Thyroid gland (tissue), 4 donors: ENCODE measurements around the gene PHYKPL. TPM values are rescaled to one million over a fixed set of nuclear protein-coding genes. Genes with fewer than 3 reads are reported as not detected.

Experiments
- DNase-seq, 2 donors: peaks; one replicate each; pipeline ENCODE4 v3.0.0-alpha.2; 2019
- H3K27ac ChIP-seq, 3 donors: fragments of 200-600 bp; sonication (generic); 1 replicate in 2 of 3; 2 replicates in 1 of 3; pipeline ENCODE4 v1.5.1; 2016 to 2019; ENCODE audit warnings: mild to moderate bottlenecking in 1 of 3, moderate library complexity in 1 of 3
- H3K27me3 ChIP-seq: fragments of 200-600 bp; sonication (generic); one replicate; pipeline ENCODE4 v1.5.1; 2019
- H3K36me3 ChIP-seq, 2 donors: fragments of 200-600 bp; sonication (generic); one replicate each; pipeline ENCODE4 v1.5.1; 2016 to 2019
- H3K4me1 ChIP-seq, 2 donors: fragments of 200-600 bp; sonication (generic); one replicate each; pipeline ENCODE4 v1.5.1; 2017 to 2019
- H3K4me3 ChIP-seq, 3 donors: fragments of 200-600 bp; sonication (generic); replicated peaks in 1 of 3; 1 replicate in 2 of 3; 2 replicates in 1 of 3; pipeline ENCODE4 v1.5.1; 2016; ENCODE audit warnings: mild to moderate bottlenecking in 1 of 3
- H3K9me3 ChIP-seq: fragments of 200-600 bp; sonication (generic); one replicate; pipeline ENCODE4 v1.5.1; 2017
- CTCF ChIP-seq, 6 experiments: fragments of 200-600 bp in 3 of 6; fragments of 450-650 bp in 3 of 6; sonication (generic) in 3 of 6; IDR thresholded peaks; one replicate each; pipeline ENCODE4 v1.5.1; 2016 to 2019; ENCODE audit warnings: antibody characterized with exemption in 6 of 6, mild to moderate bottlenecking in 2 of 6, inconsistent platforms in 1 of 6, moderate library complexity in 1 of 6
- POLR2A ChIP-seq, 2 donors: fragments of 450-650 bp; IDR thresholded peaks; one replicate each; pipeline ENCODE4 v1.6.1; 2017; ENCODE audit warnings: antibody characterized with exemption in 2 of 2, mild to moderate bottlenecking in 2 of 2, moderate library complexity in 1 of 2
- WGBS, 2 donors: methylation state at CpG; one replicate each; pipeline ENCODE4 v1.1.5; 2017; 5-methylcytosine and 5-hydroxymethylcytosine counted together
- intact Hi-C: fragments of 100-400 bp; cut with DNase I; formaldehyde crosslinking; loops from one replicate; pipeline ENCODE4 v1.15.1; 2023
- total RNA-seq, 4 donors: library from RNA; depleted of rRNA; stranded (reverse); fragments of >200 nt; gene quantifications; one replicate each; pipeline ENCODE4 v1.2.3, GENCODE V29; 2016

Gene PHYKPL
- total RNA-seq, 4 donors from 2014 or later: 61.7 to 90.9 (median 76.0) TPM

GRCh38 chr5:178221853-178222252 is 10.7 kb downstream of the PHYKPL start:
- Histone ChIP-seq H3K27ac (no peak overlapping the region), H3K36me3 (peaks cover 4 to 12% of the 10 kb centered on the region in 2 donors), H3K9me3 (no peaks in the 10 kb centered on the region), H3K4me1 (peaks cover 6 to 14% of the 10 kb centered on the region in 2 donors), H3K27me3 (no peaks in the 10 kb centered on the region), H3K4me3 (no peak overlapping the region)
- intact Hi-C loops: no loop called here
- TF ChIP-seq CTCF (IDR thresholded peaks at IDR 0.05) (no peak), POLR2A (IDR thresholded peaks at IDR 0.05) (no peak)
- DNase-seq: no peak
- 99 to 100% methylated on average over 4 to 5 of the region's 5 CpGs for WGBS, 2 donors

DNA sequence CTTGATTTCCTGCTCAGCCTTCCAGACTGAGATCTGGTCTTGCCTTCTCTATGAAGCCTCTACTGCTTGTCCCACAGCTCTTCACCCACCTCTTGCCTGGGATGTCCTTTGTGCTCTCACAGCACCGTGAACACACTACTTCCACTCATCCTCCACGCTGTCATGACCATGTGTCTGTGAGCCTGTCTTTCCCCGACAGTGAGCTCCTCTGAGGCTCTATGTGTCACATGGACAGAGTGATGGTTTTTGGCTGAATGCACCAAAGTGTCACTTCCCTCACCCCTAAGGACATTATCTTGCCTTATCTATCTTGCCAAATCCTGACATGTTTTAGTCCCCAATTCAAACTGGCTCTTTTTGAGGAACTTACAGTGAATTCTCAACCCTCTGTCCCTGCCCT is 11.3 kb downstream of the PHYKPL start:
- 82 to 83% methylated on average over 3 of the region's 3 CpGs for WGBS, 2 donors
- Histone ChIP-seq H3K27me3 (no peaks in the 10 kb centered on the region), H3K27ac (no peak overlapping the region), H3K4me3 (no peak overlapping the region), H3K36me3 (peaks cover 10 to 14% of the 10 kb centered on the region in 2 donors), H3K4me1 (peaks cover 6 to 14% of the 10 kb centered on the region in 2 donors), H3K9me3 (no peaks in the 10 kb centered on the region)
- intact Hi-C loops: no loop called here
- DNase-seq: no peak
- TF ChIP-seq CTCF (IDR thresholded peaks at IDR 0.05): no peak
- no peak for TF ChIP-seq POLR2A (IDR thresholded peaks at IDR 0.05)

GRCh38 chr5:178218827-178219226 is 13.8 kb downstream of the PHYKPL start:
- Histone ChIP-seq H3K4me1 (peaks cover 3 to 7% of the 10 kb centered on the region in 2 donors), H3K4me3 (no peak overlapping the region), H3K27ac (no peak overlapping the region), H3K27me3 (no peaks in the 10 kb centered on the region), H3K36me3 (peaks cover 26 to 37% of the 10 kb centered on the region in 2 donors), H3K9me3 (no peaks in the 10 kb centered on the region)
- TF ChIP-seq CTCF (IDR thresholded peaks at IDR 0.05) (no peak), POLR2A (IDR thresholded peaks at IDR 0.05) (no peak)
- intact Hi-C loops: no loop called here
- no peak for DNase-seq
- 77 to 81% methylated on average over 3 of the region's 3 CpGs for WGBS, 2 donors

- intact Hi-C loops: no loop called here
- H3K36me3 ChIP-seq: peaks cover 28 to 43% of the 10 kb centered on the region in 2 donors
- TF ChIP-seq CTCF (IDR thresholded peaks at IDR 0.05): no peak
- TF ChIP-seq POLR2A (IDR thresholded peaks at IDR 0.05): no peak
- 82 to 86% methylated on average over 5 of the region's 5 CpGs for WGBS, 2 donors
- no peaks in the 10 kb centered on the region for H3K27me3 ChIP-seq
- H3K27ac ChIP-seq: no peak overlapping the region
- no peak overlapping the region for H3K4me3 ChIP-seq
- peaks cover 0 to 2% of the 10 kb centered on the region in 2 donors for H3K4me1 ChIP-seq
- H3K9me3 ChIP-seq: no peaks in the 10 kb centered on the region
- DNase-seq: no peak
These were observed 14.3 kb downstream of the PHYKPL start for GRCh38 chr5:178218237-178218776.

GRCh38 chr5:178216779-178217178 is 15.8 kb downstream of the PHYKPL start:
- intact Hi-C loops: no loop called here
- H3K36me3 ChIP-seq: peaks cover 44 to 58% of the 10 kb centered on the region in 2 donors

More at GRCh38 chr5:178216779-178217178, 15.8 kb downstream of the PHYKPL start:
- Histone ChIP-seq H3K27ac (no peak overlapping the region), H3K9me3 (no peaks in the 10 kb centered on the region), H3K4me3 (no peak overlapping the region), H3K27me3 (no peaks in the 10 kb centered on the region), H3K4me1 (no peaks in the 10 kb centered on the region)
- TF ChIP-seq CTCF (IDR thresholded peaks at IDR 0.05): no peak
- no peak for TF ChIP-seq POLR2A (IDR thresholded peaks at IDR 0.05)
- DNase-seq: no peak
- WGBS, 2 donors: 87 to 91% methylated on average over 3 of the region's 3 CpGs
